HepG2 (cell line): Measurements from ENCODE around the gene RHOXF1. TPM values are rescaled to one million over a fixed set of nuclear protein-coding genes. Genes with fewer than 3 reads are reported as not detected.
"Not testable (repeated sequence)": the region's sequence is repeated elsewhere in the genome, so short reads cannot be mapped to it uniquely, and the experiment has no call there.

Source experiments
- ATAC-seq: fragments of 200-7000 bp; cut with Tn5 transposase; 3 replicates; pipeline ENCODE4 v1.9.1; 2020; ENCODE audit warnings: mild to moderate bottlenecking, moderate library complexity
- BruUV-seq: library from RNA; stranded (reverse); fragments of 400-500 nt; replicated peaks from 2 replicates; lab custom pipeline; 2021; lab: Mats Ljungman, UMichigan
- CTCF ChIA-PET: fragments of 300-600 bp; formaldehyde crosslinking; extraction: SDS; loops from one replicate; lab custom pipeline; 2021; ENCODE audit warnings: low total read pairs, inconsistent platforms, low intra/inter-chr PET ratio; lab: Yijun Ruan, JAX
- POLR2A ChIA-PET: fragments of 350-600 bp; sonication (Branson Sonifier 250); formaldehyde crosslinking; loops from one replicate; lab custom pipeline; 2020; ENCODE audit warnings: antibody characterized with exemption, inconsistent platforms; lab: Yijun Ruan, JAX
- DNase-seq: peaks from one replicate; pipeline ENCODE4 v3.0.0-alpha.2; 2015; ENCODE audit warnings: low spot score
- FAIRE-seq: peaks from 3 replicates; lab custom pipeline; 2011; peaks lifted over from hg19 to GRCh38; lab: Jason Lieb, UNC
- H2AFZ ChIP-seq: one replicate; pipeline ENCODE4 v1.6.1; 2011; ENCODE audit warnings: low read length, inconsistent platforms
- H3K27ac ChIP-seq: fragments of 300-600 bp; 3 replicates; pipeline ENCODE4 v1.8.0; 2011; ENCODE audit warnings: mixed run types, mild to moderate bottlenecking, mixed read lengths, low read length, inconsistent platforms; ENCODE audit not compliant: insufficient read depth; ENCODE audit errors: extremely low read length
- H3K27me3 ChIP-seq, 2 experiments: fragments of 200-600 bp in 1 of 2; 2 replicates in 1 of 2; 3 replicates in 1 of 2; pipeline versions ENCODE4 v1.6.0 to v1.8.0; 2011; ENCODE audit warnings: low read length in 2 of 2, mild to moderate bottlenecking in 2 of 2, moderate library complexity in 2 of 2, inconsistent platforms in 1 of 2; ENCODE audit not compliant: insufficient read depth in 2 of 2, control insufficient read depth in 1 of 2
- H3K36me3 ChIP-seq, 2 experiments: fragments of 200-600 bp in 1 of 2; replicated peaks in 1 of 2; 2 replicates in 1 of 2; 3 replicates in 1 of 2; pipeline versions ENCODE4 v1.5.1 to v1.8.0; 2011; ENCODE audit warnings: low read length in 2 of 2, inconsistent platforms in 1 of 2; ENCODE audit not compliant: insufficient read depth in 2 of 2, control insufficient read depth in 1 of 2
- H3K4me1 ChIP-seq: 2 replicates; pipeline ENCODE4 v1.5.1; 2012; ENCODE audit warnings: low read length, inconsistent platforms; ENCODE audit not compliant: insufficient read depth
- H3K4me2 ChIP-seq: 2 replicates; pipeline ENCODE4 v1.6.0; 2011; ENCODE audit warnings: low read depth, low read length, inconsistent platforms
- H3K4me3 ChIP-seq, 3 experiments: fragments of 200-600 bp in 1 of 3; sonication (generic), shearing (Covaris generic) in 1 of 3; replicated peaks in 1 of 3; 2 replicates each; pipeline ENCODE4 v1.5.1; 2011 to 2016; ENCODE audit warnings: low read length in 3 of 3, inconsistent platforms in 2 of 3, low read depth in 2 of 3, mild to moderate bottlenecking in 2 of 3, control low read depth in 1 of 3, mixed read lengths in 1 of 3; ENCODE audit not compliant: insufficient read depth in 1 of 3
- H3K79me2 ChIP-seq: one replicate; pipeline ENCODE4 v1.6.1; 2011; ENCODE audit warnings: low read length, inconsistent platforms; ENCODE audit not compliant: insufficient read depth
- H3K9ac ChIP-seq: 2 replicates; pipeline ENCODE4 v1.6.0; 2011; ENCODE audit warnings: mild to moderate bottlenecking, low read depth, low read length, inconsistent platforms; ENCODE audit not compliant: insufficient read depth
- H3K9me3 ChIP-seq: 2 replicates; pipeline ENCODE4 v1.5.1; 2012; ENCODE audit warnings: mild to moderate bottlenecking, low read length
- H4K20me1 ChIP-seq: 2 replicates; pipeline ENCODE4 v1.6.0; 2011; ENCODE audit warnings: inconsistent platforms, mild to moderate bottlenecking, low read length, moderate library complexity; ENCODE audit not compliant: insufficient read depth
- ERF ChIP-seq: IDR thresholded peaks from 2 replicates; pipeline ENCODE4 v1.6.1; 2018; ENCODE audit warnings: missing biosample characterization, missing genetic modification reagents
- ZFP37 ChIP-seq: sonication (generic); formaldehyde crosslinking; IDR thresholded peaks from 2 replicates; pipeline ENCODE4 v1.4.0; 2020; ENCODE audit warnings: missing genetic modification reagents, borderline replicate concordance
- ZFP82 ChIP-seq: sonication (generic); formaldehyde crosslinking; IDR thresholded peaks from 2 replicates; pipeline ENCODE4 v1.5.1; 2020; ENCODE audit warnings: mild to moderate bottlenecking, missing genetic modification reagents, borderline replicate concordance
- ZNF430 ChIP-seq: sonication (generic); formaldehyde crosslinking; IDR thresholded peaks from 2 replicates; pipeline ENCODE4 v1.9.0; 2021; ENCODE audit warnings: mild to moderate bottlenecking, missing genetic modification reagents
- ZNF530 ChIP-seq: sonication (generic); formaldehyde crosslinking; IDR thresholded peaks from 2 replicates; pipeline ENCODE4 v1.5.0; 2020; ENCODE audit warnings: low read depth, mild to moderate bottlenecking, missing genetic modification reagents
- ZNF543 ChIP-seq: sonication (generic); formaldehyde crosslinking; IDR thresholded peaks from 2 replicates; pipeline ENCODE4 v1.4.0; 2020; ENCODE audit warnings: mild to moderate bottlenecking, missing genetic modification reagents
- ZNF552 ChIP-seq: sonication (generic); formaldehyde crosslinking; IDR thresholded peaks from 2 replicates; pipeline ENCODE4 v1.9.0; 2022; ENCODE audit warnings: missing genetic modification reagents, mild to moderate bottlenecking, borderline replicate concordance
- ZNF652 ChIP-seq: IDR thresholded peaks from 2 replicates; pipeline ENCODE4 v1.6.1; 2016; ENCODE audit warnings: low read depth, borderline replicate concordance
- ZNF768 ChIP-seq: sonication (generic); formaldehyde crosslinking; IDR thresholded peaks from 2 replicates; pipeline ENCODE4 v1.4.0; 2020; ENCODE audit warnings: missing genetic modification reagents
- WGBS: methylation state at CpG from one replicate; pipeline ENCODE4 v1.1.6; 2017; ENCODE audit warnings: low lambda C conversion rate; 5-methylcytosine and 5-hydroxymethylcytosine counted together
- in situ Hi-C: cut with HindIII; loops from 2 replicates; pipeline ENCODE4 v1.10.0; 2017; ENCODE audit warnings: low pct_unique_long_range_greater_than_20kb; ENCODE audit not compliant: extremely low pct_ligation_motif_present
- intact Hi-C: fragments of 100-400 bp; cut with micrococcal nuclease; formaldehyde crosslinking; loops from one replicate; pipeline ENCODE4 v1.10.0; 2022; ENCODE audit not compliant: unreplicated experiment
- polyA plus RNA-seq, 8 experiments: library from polyadenylated mRNA; depleted of rRNA in 3 of 8; stranded (reverse) in 7 of 8; unstranded in 1 of 8; fragments of >200 nt; fragmentation: Illumina TruSeq in 4 of 8; extraction: Trizol in 4 of 8; gene quantifications; 2 replicates each; pipeline versions ENCODE4 v1.2.1 to v1.2.3, GENCODE V29; 2011 to 2016; ENCODE audit warnings: low read depth in 4 of 8, missing spikeins in 1 of 8, mixed read lengths in 1 of 8; ENCODE audit not compliant: insufficient read depth in 1 of 8
- total RNA-seq, 5 experiments: library from RNA; depleted of rRNA; stranded (reverse); fragments of >200 nt; fragmentation: Illumina TruSeq; extraction: Trizol; gene quantifications; 2 replicates each; pipeline ENCODE4 v1.2.3, GENCODE V29; 2016; ENCODE audit warnings: low read depth in 1 of 5
- TF ChIP-seq, protein P1 (sequence below): sonication (generic); formaldehyde crosslinking; IDR thresholded peaks from 2 replicates; pipeline ENCODE4 v1.4.0; 2020; ENCODE audit warnings: missing genetic modification reagents, mild to moderate bottlenecking, borderline replicate concordance

The RHOXF1 gene
- total and polyA plus RNA-seq, 2 of the 13 experiments (the other 11 are each of a cell fraction or from before 2014, with no cell fraction given), result not detected

DNA sequence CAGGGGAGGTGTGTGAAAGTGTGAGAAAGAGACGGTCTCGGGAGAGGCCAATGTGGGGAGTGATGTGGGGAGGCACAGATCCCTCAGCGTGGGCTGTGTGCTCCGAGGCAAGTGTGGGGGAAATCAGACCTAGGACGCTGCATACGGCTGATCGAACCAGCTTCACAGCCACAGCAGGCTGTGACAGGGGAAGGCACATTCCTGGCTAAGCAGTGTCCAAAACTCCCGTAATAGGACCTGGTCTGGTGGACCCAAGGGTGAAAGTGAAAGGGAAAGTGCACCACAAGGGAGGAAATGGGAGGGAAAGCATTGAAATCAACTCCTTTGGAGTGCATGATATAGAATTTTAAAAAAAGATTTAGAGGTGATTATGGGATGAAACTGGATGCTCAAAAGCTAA lies 31.8 kb upstream of the RHOXF1 start:
- ChIA-PET POLR2A (no interaction called here), CTCF (no interaction called here)
- Histone ChIP-seq H3K36me3 (no peaks in the 10 kb centered on the region), H3K27ac (no peak overlapping the region), H3K4me1 (no peaks in the 10 kb centered on the region), H3K79me2 (no peaks in the 10 kb centered on the region), H3K9me3 (no peaks in the 10 kb centered on the region; the same call in 1 of the 2 replicates), H4K20me1 (no peaks in the 10 kb centered on the region), H3K27me3 (no peaks in the 10 kb centered on the region; a peak in 1 of 5 replicates), H3K4me2 (no peak overlapping the region), H3K9ac (no peak overlapping the region), H3K4me3 (no peak overlapping the region), H2AFZ (no peak overlapping the region)
- 12% methylated on average over 2 of the region's 8 CpGs for WGBS
- FAIRE-seq (no peak), ATAC-seq (no peak), DNase-seq (no peak)
- BruUV-seq, result no TSS peak
- TF ChIP-seq ZFP37 (CRISPR knock-in tag) (no peak), ZNF530 (CRISPR knock-in tag) (no peak), ZNF652 (no peak), ZNF430 (CRISPR knock-in tag) (no peak), ZNF768 (no peak), ERF (no peak), ZFP82 (CRISPR knock-in tag) (no peak), ZNF543 (no peak), ZNF552 (CRISPR knock-in tag) (no peak)
- TF ChIP-seq, protein P1, sequence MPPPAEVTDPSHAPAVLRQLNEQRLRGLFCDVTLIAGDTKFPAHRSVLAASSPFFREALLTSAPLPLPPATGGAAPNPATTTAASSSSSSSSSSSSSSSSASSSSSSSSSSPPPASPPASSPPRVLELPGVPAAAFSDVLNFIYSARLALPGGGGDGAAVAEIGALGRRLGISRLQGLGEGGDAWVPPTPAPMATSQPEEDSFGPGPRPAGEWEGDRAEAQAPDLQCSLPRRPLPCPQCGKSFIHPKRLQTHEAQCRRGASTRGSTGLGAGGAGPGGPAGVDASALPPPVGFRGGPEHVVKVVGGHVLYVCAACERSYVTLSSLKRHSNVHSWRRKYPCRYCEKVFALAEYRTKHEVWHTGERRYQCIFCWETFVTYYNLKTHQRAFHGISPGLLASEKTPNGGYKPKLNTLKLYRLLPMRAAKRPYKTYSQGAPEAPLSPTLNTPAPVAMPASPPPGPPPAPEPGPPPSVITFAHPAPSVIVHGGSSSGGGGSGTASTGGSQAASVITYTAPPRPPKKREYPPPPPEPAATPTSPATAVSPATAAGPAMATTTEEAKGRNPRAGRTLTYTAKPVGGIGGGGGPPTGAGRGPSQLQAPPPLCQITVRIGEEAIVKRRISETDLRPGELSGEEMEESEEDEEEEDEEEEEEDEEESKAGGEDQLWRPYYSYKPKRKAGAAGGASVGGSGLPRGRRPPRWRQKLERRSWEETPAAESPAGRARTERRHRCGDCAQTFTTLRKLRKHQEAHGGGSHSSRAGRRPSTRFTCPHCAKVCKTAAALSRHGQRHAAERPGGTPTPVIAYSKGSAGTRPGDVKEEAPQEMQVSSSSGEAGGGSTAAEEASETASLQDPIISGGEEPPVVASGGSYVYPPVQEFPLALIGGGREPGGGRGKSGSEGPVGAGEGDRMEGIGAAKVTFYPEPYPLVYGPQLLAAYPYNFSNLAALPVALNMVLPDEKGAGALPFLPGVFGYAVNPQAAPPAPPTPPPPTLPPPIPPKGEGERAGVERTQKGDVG, result no peak
- in situ Hi-C loops (loop anchor here (25.0 kb wide), 1 partner anchor 160 kb away; no protein-coding TSS in a partner anchor), intact Hi-C loops (no loop called here)

DNA sequence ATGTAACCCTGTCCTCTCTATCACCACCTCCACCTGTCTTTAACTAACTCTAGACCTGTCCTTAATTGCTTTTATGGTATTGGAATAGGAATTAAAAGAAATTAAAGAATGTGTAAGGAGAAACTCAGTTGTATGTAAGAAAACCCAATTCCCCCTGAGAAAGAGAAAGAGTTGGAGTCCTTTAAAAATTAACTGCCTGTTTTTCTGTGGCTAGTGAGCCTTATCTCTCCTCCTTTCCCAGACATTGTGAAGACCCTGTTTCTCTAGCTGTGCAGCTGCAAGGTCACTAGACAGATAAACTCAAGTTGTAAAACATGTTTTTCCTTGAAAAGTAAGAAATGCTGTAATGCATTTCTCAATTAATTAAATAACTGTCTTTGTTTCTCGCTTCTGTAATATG lies 30.6 kb upstream of the RHOXF1 start:
- H3K79me2 ChIP-seq, POLR2A ChIA-PET, DNase-seq, H3K27me3 ChIP-seq, H3K4me3 ChIP-seq, H3K27ac ChIP-seq, H4K20me1 ChIP-seq, intact Hi-C loops, H2AFZ ChIP-seq, H3K9me3 ChIP-seq, H3K4me2 ChIP-seq, H3K36me3 ChIP-seq, ATAC-seq, FAIRE-seq, H3K9ac ChIP-seq, H3K4me1 ChIP-seq, BruUV-seq, CTCF ChIA-PET: not testable (repeated sequence)
- in situ Hi-C loops, result loop anchor here (25.0 kb wide), 1 partner anchor 159 kb away; no protein-coding TSS in a partner anchor
- 80% methylated on average over 1 of the region's 1 CpG for WGBS
